Astrocyte of the spinal cord (primary cell): ENCODE data around the gene RASA2.
"Not testable (repeated sequence)": the region's sequence is repeated elsewhere in the genome, so short reads cannot be mapped to it uniquely, and the experiment has no call there.

Source experiments
- DNase-seq: peaks from one replicate; pipeline ENCODE4 v3.0.0; 2011; ENCODE audit warnings: low read depth, low spot score
- H3K4me3 ChIP-seq: 2 replicates; pipeline ENCODE4 v1.5.1; 2011; ENCODE audit warnings: low read depth, mild to moderate bottlenecking, low read length, moderate library complexity
- CTCF ChIP-seq: IDR thresholded peaks from 2 replicates; pipeline ENCODE4 v1.5.1; 2012; ENCODE audit warnings: low read depth, mild to moderate bottlenecking, low read length, inconsistent platforms
- in situ Hi-C: cut with HindIII; loops from 2 replicates; pipeline ENCODE4 v1.10.0; 2017; ENCODE audit warnings: low sequenced_read_pairs

Gene RASA2

GRCh38 chr3:141618938-141619337, 132.1 kb downstream of the RASA2 start:
- no peak for TF ChIP-seq CTCF
- no peak overlapping the region for H3K4me3 ChIP-seq

GRCh38 chr3:141619450-141619849, 132.6 kb downstream of the RASA2 start:
- TF ChIP-seq CTCF = no peak
- H3K4me3 ChIP-seq = no peak overlapping the region
- in situ Hi-C loops = no loop called here
- no peak for DNase-seq

More at GRCh38 chr3:141618938-141619337, 132.1 kb downstream of the RASA2 start:
- DNase-seq = no peak
- in situ Hi-C loops = no loop called here

- DNase-seq = no peak
- in situ Hi-C loops = no loop called here
- no peak overlapping the region for H3K4me3 ChIP-seq
- no peak for TF ChIP-seq CTCF
These were observed 136.9 kb downstream of the RASA2 start for GRCh38 chr3:141623691-141624090.

- no peak for TF ChIP-seq CTCF
- in situ Hi-C loops = no loop called here
- no peak overlapping the region for H3K4me3 ChIP-seq
- DNase-seq = peak; percentile 10
These were observed 138.7 kb downstream of the RASA2 start for GRCh38 chr3:141625506-141625905.

- H3K4me3 ChIP-seq, in situ Hi-C loops, DNase-seq: not testable (repeated sequence)
These were observed 141.5 kb downstream of the RASA2 start for GRCh38 chr3:141628334-141628733.

- DNase-seq, in situ Hi-C loops, H3K4me3 ChIP-seq: not testable (repeated sequence)
These were observed 142.1 kb downstream of the RASA2 start for GRCh38 chr3:141628868-141629441.

- DNase-seq = no peak
- TF ChIP-seq CTCF = no peak
- in situ Hi-C loops = no loop called here
- no peak overlapping the region for H3K4me3 ChIP-seq
These were observed 143.1 kb downstream of the RASA2 start for GRCh38 chr3:141629976-141630375.
